CD4-positive, alpha-beta T cell (primary cell): ENCODE data around the gene KCNAB1. TPM values are rescaled to one million over a fixed set of nuclear protein-coding genes. Genes with fewer than 3 reads are reported as not detected.

Experiments used
- ATAC-seq: fragments of 200-7000 bp; cut with Tn5 transposase; one replicate; pipeline ENCODE4 v1.10.0; 2022; ENCODE audit warnings: mild to moderate bottlenecking; ENCODE audit not compliant: poor library complexity
- CTCF ChIA-PET: fragments of 350-600 bp; sonication (Branson Sonifier 250); formaldehyde crosslinking; loops from one replicate; lab custom pipeline; 2021; ENCODE audit warnings: antibody characterized with exemption, inconsistent platforms; lab: Charles Lee
- POLR2A ChIA-PET: fragments of 350-600 bp; sonication (Branson Sonifier 250); formaldehyde crosslinking; loops from one replicate; lab custom pipeline; 2021; ENCODE audit warnings: antibody characterized with exemption, inconsistent platforms; lab: Charles Lee
- DNase-seq, 14 experiments: peaks; one replicate each; pipeline ENCODE4 v3.0.0-alpha.2; 2013 to 2020; ENCODE audit warnings: mixed read lengths in 2 of 14
- H3K27ac ChIP-seq, 2 donors: one replicate each; pipeline versions ENCODE4 v1.5.1 to v1.7.0; 2013; ENCODE audit warnings: low read length in 2 of 2, low read depth in 1 of 2, mild to moderate bottlenecking in 1 of 2
- H3K27me3 ChIP-seq, 2 experiments: 1 replicate in 1 of 2; 2 replicates in 1 of 2; pipeline versions ENCODE4 v1.6.1 to v1.7.0; 2013; ENCODE audit warnings: low read length in 2 of 2, control low read depth in 1 of 2, mild to moderate bottlenecking in 1 of 2, moderate library complexity in 1 of 2; ENCODE audit not compliant: insufficient read depth in 2 of 2, control insufficient read depth in 1 of 2
- H3K36me3 ChIP-seq: one replicate; pipeline ENCODE4 v1.6.1; 2013; ENCODE audit warnings: low read length, control low read depth; ENCODE audit not compliant: insufficient read depth
- H3K4me1 ChIP-seq: one replicate; pipeline ENCODE4 v1.6.1; 2013; ENCODE audit warnings: low read length, control low read depth; ENCODE audit not compliant: insufficient read depth
- H3K4me3 ChIP-seq: one replicate; pipeline ENCODE4 v1.5.1; 2013; ENCODE audit warnings: mild to moderate bottlenecking, low read length, moderate library complexity
- H3K9me3 ChIP-seq, 2 experiments: 1 replicate in 1 of 2; 2 replicates in 1 of 2; pipeline versions ENCODE4 v1.6.1 to v1.7.0; 2013; ENCODE audit warnings: low read length in 2 of 2, mild to moderate bottlenecking in 2 of 2, control low read depth in 1 of 2, moderate library complexity in 1 of 2; ENCODE audit not compliant: control insufficient read depth in 1 of 2, insufficient read depth in 1 of 2
- H3K27ac Mint-ChIP-seq: one replicate; pipeline ENCODE4 v1.8.0; 2020; ENCODE audit warnings: mixed read lengths
- H3K27me3 Mint-ChIP-seq: one replicate; pipeline ENCODE4 v1.8.0; 2021; ENCODE audit warnings: mixed read lengths
- H3K36me3 Mint-ChIP-seq: one replicate; pipeline ENCODE4 v1.8.0; 2021; ENCODE audit warnings: low read depth, mixed read lengths
- H3K4me1 Mint-ChIP-seq: one replicate; pipeline ENCODE4 v1.8.0; 2021; ENCODE audit warnings: low read depth, mixed read lengths
- H3K4me3 Mint-ChIP-seq: one replicate; pipeline ENCODE4 v1.8.0; 2020; ENCODE audit warnings: mild to moderate bottlenecking, mixed read lengths
- H3K9me3 Mint-ChIP-seq: one replicate; pipeline ENCODE4 v1.8.0; 2020; ENCODE audit warnings: mixed read lengths
- CTCF ChIP-seq: fragments of 200-600 bp; IDR thresholded peaks from one replicate; pipeline ENCODE4 v1.8.0; 2022; ENCODE audit warnings: antibody characterized with exemption, mild to moderate bottlenecking
- intact Hi-C, 2 experiments: fragments of 100-400 bp; cut with DNase I in 1 of 2; cut with micrococcal nuclease in 1 of 2; formaldehyde crosslinking; loops; one replicate each; pipeline versions ENCODE4 v1.15.1 to v1.9.0; 2023 to 2025; cut with DNase I, micrococcal nuclease
- total RNA-seq, 174 experiments: library from RNA in 2 of 174; stranded (reverse) in 2 of 174; gene quantifications; one replicate each; pipeline ENCODE4 v1.2.3 and lab custom pipeline; 2021 to 2026

KCNAB1 gene
- total RNA-seq, 2 experiments from 2014 or later = 0.14 TPM; not detected in 1

GRCh38 chr3:156382458-156383346, 262.3 kb downstream of the KCNAB1 start:
- no peak overlapping the region for H3K27ac Mint-ChIP-seq
- peak; percentile 32 for TF ChIP-seq CTCF
- intact Hi-C loops = no loop called here
- Histone ChIP-seq H3K9me3 (no peaks in the 10 kb centered on the region), H3K4me3 (no peak overlapping the region), H3K36me3 (no peaks in the 10 kb centered on the region), H3K4me1 (no peaks in the 10 kb centered on the region), H3K27me3 (peaks cover 0 to 5% of the 10 kb centered on the region in 2 experiments), H3K27ac (no peak overlapping the region)
- ATAC-seq (no peak), DNase-seq (peak in 5 of 14 experiments; percentile 0 to 28 (median 8))
- H3K4me1 Mint-ChIP-seq = no peaks in the 10 kb centered on the region
- ChIA-PET POLR2A (no interaction called here), CTCF (interaction anchor here (1.2 to 1.5 kb wide), 2 partner anchors 224 to 231 kb away, joined by 4 to 11 read pairs; no protein-coding TSS in a partner anchor)
- no peaks in the 10 kb centered on the region for H3K9me3 Mint-ChIP-seq
- peaks cover 4% of the 10 kb centered on the region for H3K27me3 Mint-ChIP-seq
- no peak overlapping the region for H3K4me3 Mint-ChIP-seq
- H3K36me3 Mint-ChIP-seq = no peaks in the 10 kb centered on the region

GRCh38 chr3:156383441-156384025, 263.2 kb downstream of the KCNAB1 start:
- Mint-ChIP-seq H3K27me3 (peaks cover 4% of the 10 kb centered on the region), H3K4me3 (no peak overlapping the region), H3K27ac (no peak overlapping the region), H3K4me1 (no peaks in the 10 kb centered on the region), H3K9me3 (no peaks in the 10 kb centered on the region), H3K36me3 (no peaks in the 10 kb centered on the region)
- Histone ChIP-seq H3K9me3 (no peaks in the 10 kb centered on the region), H3K4me3 (no peak overlapping the region), H3K27ac (no peak overlapping the region), H3K4me1 (no peaks in the 10 kb centered on the region), H3K27me3 (peaks cover 0 to 3% of the 10 kb centered on the region in 2 experiments), H3K36me3 (no peaks in the 10 kb centered on the region)
- ATAC-seq (no peak), DNase-seq (no peak)
- no peak for TF ChIP-seq CTCF
- ChIA-PET POLR2A (no interaction called here), CTCF (interaction anchor here (1.5 kb wide), 1 partner anchor 232 kb away, joined by 11 read pairs; no protein-coding TSS in a partner anchor)
- intact Hi-C loops = no loop called here

GRCh38 chr3:156388497-156389448, 268.4 kb downstream of the KCNAB1 start:
- DNase-seq (no peak), ATAC-seq (no peak)
- Histone ChIP-seq H3K27ac (no peak overlapping the region), H3K9me3 (no peaks in the 10 kb centered on the region), H3K27me3 (peaks cover 0 to 3% of the 10 kb centered on the region in 2 experiments), H3K4me1 (no peaks in the 10 kb centered on the region), H3K4me3 (no peak overlapping the region), H3K36me3 (no peaks in the 10 kb centered on the region)
- Mint-ChIP-seq H3K27ac (no peak overlapping the region), H3K4me3 (no peak overlapping the region), H3K27me3 (peaks cover 9% of the 10 kb centered on the region), H3K36me3 (no peaks in the 10 kb centered on the region), H3K4me1 (no peaks in the 10 kb centered on the region), H3K9me3 (no peaks in the 10 kb centered on the region)
- ChIA-PET POLR2A (no interaction called here), CTCF (no interaction called here)
- no peak for TF ChIP-seq CTCF
- intact Hi-C loops = no loop called here
